PC-3 (cell line): ENCODE data around the gene MVB12B. TPM values are rescaled to one million over a fixed set of nuclear protein-coding genes. Genes with fewer than 3 reads are reported as not detected.
"Not testable (repeated sequence)": the region's sequence is repeated elsewhere in the genome, so short reads cannot be mapped to it uniquely, and the experiment has no call there.

ENCODE experiments used
- ATAC-seq: fragments of 200-7000 bp; cut with Tn5 transposase; 2 replicates; pipeline ENCODE4 v1.9.1; 2020; ENCODE audit warnings: mild to moderate bottlenecking, moderate library complexity
- BruUV-seq: library from RNA; stranded (reverse); fragments of 400-500 nt; replicated peaks from 2 replicates; lab custom pipeline; 2021; lab: Mats Ljungman, UMichigan
- CTCF ChIA-PET: fragments of 300-600 bp; sonication (Branson Sonifier 250); formaldehyde crosslinking; loops from one replicate; lab custom pipeline; 2022; ENCODE audit warnings: antibody characterized with exemption; lab: Charles Lee
- POLR2A ChIA-PET: fragments of 300-600 bp; sonication (Branson Sonifier 250); formaldehyde crosslinking; loops from one replicate; lab custom pipeline; 2022; ENCODE audit warnings: antibody characterized with exemption; ENCODE audit not compliant: unreplicated experiment; lab: Charles Lee
- DNase-seq: peaks from one replicate; pipeline ENCODE4 v3.0.0-alpha.2; 2015
- H2AFZ ChIP-seq: fragments of 300-600 bp; sonication (generic); 2 replicates; pipeline ENCODE4 v1.6.0; 2016; ENCODE audit warnings: antibody characterized with exemption, low read length
- H3F3A ChIP-seq: fragments of 300-600 bp; sonication (generic); one replicate; pipeline ENCODE4 v1.6.0; 2017; ENCODE audit warnings: antibody characterized with exemption, low read length, control low read depth, mild to moderate bottlenecking; ENCODE audit not compliant: unreplicated experiment
- H3K27ac ChIP-seq: fragments of 300-600 bp; sonication (generic); 2 replicates; pipeline ENCODE4 v1.5.1; 2016; ENCODE audit warnings: mild to moderate bottlenecking, low read length
- H3K27me3 ChIP-seq: fragments of 300-600 bp; sonication (generic); 2 replicates; pipeline ENCODE4 v1.6.1; 2016; ENCODE audit warnings: low read length, mixed read lengths
- H3K36me3 ChIP-seq: fragments of 300-600 bp; sonication (generic); 2 replicates; pipeline ENCODE4 v1.6.1; 2016; ENCODE audit warnings: low read depth, mixed run types, low read length, mixed read lengths
- H3K4me1 ChIP-seq: fragments of 300-600 bp; sonication (generic); 2 replicates; pipeline ENCODE4 v1.5.1; 2016; ENCODE audit warnings: low read length; ENCODE audit not compliant: insufficient read depth
- H3K4me2 ChIP-seq: fragments of 300-600 bp; sonication (generic); 2 replicates; pipeline ENCODE4 v1.6.0; 2016; ENCODE audit warnings: low read length
- H3K4me3 ChIP-seq: fragments of 300-600 bp; sonication (generic); 2 replicates; pipeline ENCODE4 v1.5.1; 2016; ENCODE audit warnings: mild to moderate bottlenecking, low read length, mixed read lengths
- H3K79me2 ChIP-seq: fragments of 300-600 bp; sonication (generic); 2 replicates; pipeline ENCODE4 v1.6.1; 2017; ENCODE audit warnings: low read length, mixed read lengths
- H3K9ac ChIP-seq: fragments of 300-600 bp; sonication (generic); 2 replicates; pipeline ENCODE4 v1.6.0; 2016; ENCODE audit warnings: mild to moderate bottlenecking, low read length
- H3K9me2 ChIP-seq: fragments of 300-600 bp; sonication (generic); replicated peaks from 2 replicates; pipeline ENCODE4 v1.6.1; 2016; ENCODE audit warnings: mixed run types, low read length, mixed read lengths
- H3K9me3 ChIP-seq: fragments of 300-600 bp; sonication (generic); 2 replicates; pipeline ENCODE4 v1.6.1; 2016; ENCODE audit warnings: low read length, mixed read lengths
- H4K20me1 ChIP-seq: fragments of 300-600 bp; sonication (generic); 2 replicates; pipeline ENCODE4 v1.6.1; 2016; ENCODE audit warnings: low read length, mixed read lengths
- CTCF ChIP-seq: fragments of 300-600 bp; sonication (generic); conservative IDR thresholded peaks from 2 replicates; pipeline ENCODE4 v1.5.1; 2017; ENCODE audit warnings: antibody characterized with exemption, low read depth, mild to moderate bottlenecking, low read length
- EZH2 ChIP-seq: fragments of 300-600 bp; sonication (generic); IDR thresholded peaks from one replicate; pipeline ENCODE4 v1.6.1; 2017; ENCODE audit warnings: antibody characterized with exemption, mild to moderate bottlenecking, low read length; ENCODE audit not compliant: unreplicated experiment
- EZH2phosphoT487 ChIP-seq: fragments of 300-600 bp; sonication (generic); IDR thresholded peaks from 2 replicates; pipeline ENCODE4 v1.6.1; 2018; ENCODE audit warnings: mild to moderate bottlenecking, antibody characterized with exemption, low read length, borderline replicate concordance
- intact Hi-C: fragments of 100-400 bp; cut with micrococcal nuclease; formaldehyde crosslinking; loops from 2 replicates; pipeline ENCODE4 v1.9.0; 2023
- total RNA-seq: library from RNA; depleted of rRNA; stranded (reverse); fragments of >200 nt; gene quantifications from 2 replicates; pipeline ENCODE4 v1.2.3, GENCODE V29; 2014

MVB12B gene
- total RNA-seq, 1 experiment from 2014 or later = 7.2 TPM

- ATAC-seq = no peak
- Histone ChIP-seq H3K4me3 (no peak overlapping the region), H3K9ac (no peak overlapping the region), H3K27me3 (no peaks in the 10 kb centered on the region), H3K9me2 (no peaks in the 10 kb centered on the region), H3K9me3 (no peaks in the 10 kb centered on the region), H3K27ac (no peak overlapping the region), H3K36me3 (no peaks in the 10 kb centered on the region), H3K4me2 (no peak overlapping the region), H3K4me1 (no peaks in the 10 kb centered on the region), H4K20me1 (no peaks in the 10 kb centered on the region), H3F3A (no peaks in the 10 kb centered on the region), H2AFZ (no peak overlapping the region), H3K79me2 (no peaks in the 10 kb centered on the region)
- intact Hi-C loops = no loop called here
- DNase-seq = no peak
- BruUV-seq = no TSS peak
- TF ChIP-seq EZH2 (no peak), EZH2phosphoT487 (no peak), CTCF (no peak)
- ChIA-PET CTCF (no interaction called here), POLR2A (no interaction called here)
These were observed 210.3 kb downstream of the MVB12B start for GRCh38 chr9:126536841-126537465.

- Histone ChIP-seq H3K9me3 (no peaks in the 10 kb centered on the region), H3F3A (no peaks in the 10 kb centered on the region), H3K79me2 (no peaks in the 10 kb centered on the region), H3K4me3 (no peak overlapping the region), H3K27ac (no peak overlapping the region), H4K20me1 (no peaks in the 10 kb centered on the region), H3K9me2 (no peaks in the 10 kb centered on the region), H3K4me1 (no peaks in the 10 kb centered on the region), H3K36me3 (no peaks in the 10 kb centered on the region), H3K4me2 (no peak overlapping the region), H3K9ac (no peak overlapping the region), H3K27me3 (no peaks in the 10 kb centered on the region), H2AFZ (no peak overlapping the region)
- TF ChIP-seq EZH2phosphoT487 (no peak), CTCF (no peak), EZH2 (no peak)
- no TSS peak for BruUV-seq
- ATAC-seq (no peak), DNase-seq (no peak)
- intact Hi-C loops = no loop called here
- CTCF ChIA-PET = no interaction called here
- POLR2A ChIA-PET = no interaction called here
These were observed 211.9 kb downstream of the MVB12B start for GRCh38 chr9:126538550-126538949.

- POLR2A ChIA-PET, BruUV-seq, intact Hi-C loops: not testable (repeated sequence)
These were observed 213.8 kb downstream of the MVB12B start for GRCh38 chr9:126540398-126540797.

More at GRCh38 chr9:126540398-126540797, 213.8 kb downstream of the MVB12B start:
- H3K9me2 ChIP-seq, H3K27ac ChIP-seq, ATAC-seq, DNase-seq, H3F3A ChIP-seq, CTCF ChIA-PET, H3K36me3 ChIP-seq, H3K4me2 ChIP-seq, H3K79me2 ChIP-seq, H3K4me3 ChIP-seq, H3K4me1 ChIP-seq, H3K27me3 ChIP-seq, H4K20me1 ChIP-seq, H2AFZ ChIP-seq, H3K9me3 ChIP-seq, H3K9ac ChIP-seq: not testable (repeated sequence)
